Measurements from ENCODE around the gene SMTN. TPM values are rescaled to one million over a fixed set of nuclear protein-coding genes. Genes with fewer than 3 reads are reported as not detected.

Gene SMTN
- total and polyA plus RNA-seq, 11 donors: 55.5 to 270 (median 167) TPM

GRCh38 chr22:31137721-31138120, 56.6 kb downstream of the SMTN start:
- ATAC-seq: no peak
- peaks cover 0 to 8% (median 0%) of the 10 kb centered on the region in 9 donors for H3K27me3 ChIP-seq
- no peaks in the 10 kb centered on the region for H3K36me3 ChIP-seq
- no peak for DNase-seq
- WGBS, 4 donors: 77 to 82% (median 81%) methylated on average over 8 to 10 of the region's 10 CpGs; no CpG with 5 or more reads in 1 of the 4 donors
- H3K4me1 ChIP-seq: peaks cover 0 to 4% (median 0%) of the 10 kb centered on the region in 12 donors
- intact Hi-C loops (cut with DNase I): no loop called here
- H3K27ac ChIP-seq: no peak overlapping the region
- TF ChIP-seq, protein P1, sequence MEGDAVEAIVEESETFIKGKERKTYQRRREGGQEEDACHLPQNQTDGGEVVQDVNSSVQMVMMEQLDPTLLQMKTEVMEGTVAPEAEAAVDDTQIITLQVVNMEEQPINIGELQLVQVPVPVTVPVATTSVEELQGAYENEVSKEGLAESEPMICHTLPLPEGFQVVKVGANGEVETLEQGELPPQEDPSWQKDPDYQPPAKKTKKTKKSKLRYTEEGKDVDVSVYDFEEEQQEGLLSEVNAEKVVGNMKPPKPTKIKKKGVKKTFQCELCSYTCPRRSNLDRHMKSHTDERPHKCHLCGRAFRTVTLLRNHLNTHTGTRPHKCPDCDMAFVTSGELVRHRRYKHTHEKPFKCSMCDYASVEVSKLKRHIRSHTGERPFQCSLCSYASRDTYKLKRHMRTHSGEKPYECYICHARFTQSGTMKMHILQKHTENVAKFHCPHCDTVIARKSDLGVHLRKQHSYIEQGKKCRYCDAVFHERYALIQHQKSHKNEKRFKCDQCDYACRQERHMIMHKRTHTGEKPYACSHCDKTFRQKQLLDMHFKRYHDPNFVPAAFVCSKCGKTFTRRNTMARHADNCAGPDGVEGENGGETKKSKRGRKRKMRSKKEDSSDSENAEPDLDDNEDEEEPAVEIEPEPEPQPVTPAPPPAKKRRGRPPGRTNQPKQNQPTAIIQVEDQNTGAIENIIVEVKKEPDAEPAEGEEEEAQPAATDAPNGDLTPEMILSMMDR (IDR thresholded peaks at IDR 0.05): no peak
- H3K4me3 ChIP-seq: no peak overlapping the region
- H3K9me3 ChIP-seq: no peaks in the 10 kb centered on the region

GRCh38 chr22:31138126-31138525, 57.0 kb downstream of the SMTN start:
- TF ChIP-seq, protein P1 (IDR thresholded peaks at IDR 0.05): no peak
- no peak for TF ChIP-seq POLR2A (IDR thresholded peaks at IDR 0.05)
- peak in 1 of 5 donors; percentile 40 for DNase-seq
- H3K4me1 ChIP-seq: peaks cover 0 to 4% (median 0%) of the 10 kb centered on the region in 12 donors
- no peaks in the 10 kb centered on the region for H3K36me3 ChIP-seq
- no peak for ATAC-seq
- 79 to 91% (median 85%) methylated on average over 7 to 10 of the region's 10 CpGs for WGBS, 4 donors
- no peak overlapping the region for H3K4me3 ChIP-seq
- H3K9me3 ChIP-seq: no peaks in the 10 kb centered on the region
- peaks cover 0 to 8% (median 0%) of the 10 kb centered on the region in 9 donors for H3K27me3 ChIP-seq
- H3K27ac ChIP-seq: no peak overlapping the region
- intact Hi-C loops (cut with DNase I): no loop called here

- Histone ChIP-seq H3K4me1 (peaks cover 0 to 10% (median 0%) of the 10 kb centered on the region in 12 donors), H3K4me3 (no peak overlapping the region), H3K9me3 (no peaks in the 10 kb centered on the region), H3K27me3 (peaks cover 0 to 8% (median 0%) of the 10 kb centered on the region in 9 donors), H3K36me3 (no peaks in the 10 kb centered on the region), H3K27ac (no peak overlapping the region)
- no peak for ATAC-seq
- no peak for TF ChIP-seq POLR2A (IDR thresholded peaks at IDR 0.05)
- TF ChIP-seq, protein P1 (IDR thresholded peaks at IDR 0.05): no peak
- intact Hi-C loops (cut with DNase I): no loop called here
- DNase-seq: peak in 1 of 5 donors; percentile 14
- WGBS, 4 donors: 82 to 91% (median 87%) methylated on average over 3 of the region's 3 CpGs
These were observed 57.9 kb downstream of the SMTN start for GRCh38 chr22:31139066-31139465.

- intact Hi-C loops (cut with DNase I): loop anchor here in 3 of 10 donors (10.0 kb wide), 2 partner anchors 45 to 375 kb away; no protein-coding TSS in a partner anchor
- H3K27ac ChIP-seq: no peak within 1 kb of the TSS
- 20 to 37% (median 34%) methylated on average over 7 to 24 of the region's 24 CpGs for WGBS, 4 donors
- DNase-seq: peak in 1 of 5 donors; percentile 55
- peaks cover 0 to 8% (median 0%) of the 10 kb centered on the region in 9 donors for H3K27me3 ChIP-seq
- peaks cover 0 to 6% (median 0%) of the 10 kb centered on the region in 12 donors for H3K9me3 ChIP-seq
- H3K36me3 ChIP-seq: no peaks in the 10 kb centered on the region
- ATAC-seq: peak in 3 of 4 donors; percentile 13 to 42 (median 14)
- peaks cover 0 to 10% (median 0%) of the 10 kb centered on the region in 12 donors for H3K4me1 ChIP-seq
- TF ChIP-seq, protein P1 (IDR thresholded peaks at IDR 0.05): no peak
- TF ChIP-seq POLR2A (IDR thresholded peaks at IDR 0.05): no peak
- no peak within 1 kb of the TSS for H3K4me3 ChIP-seq
These were observed 59.0 kb downstream of the SMTN start, which contains the start of gene PLA2G3 for GRCh38 chr22:31139866-31140716. PLA2G3 (minus strand) TSS chr22:31140508; CDS start chr22:31140354, 154 bp downstream.

Data from heart left ventricle (tissue), 16 donors.